DND-41 (cell line): ENCODE data around the gene SERPINH1.

Source experiments
- ATAC-seq: fragments of 200-7000 bp; cut with Tn5 transposase; 3 replicates; pipeline ENCODE4 v1.9.1; 2021; ENCODE audit warnings: low read depth; ENCODE audit not compliant: insufficient read depth
- DNase-seq: peaks from one replicate; pipeline ENCODE4 v3.0.0-alpha.2; 2020
- H2AFZ ChIP-seq: 2 replicates; pipeline ENCODE4 v1.6.0; 2012; ENCODE audit warnings: low read depth, low read length
- H3K27ac ChIP-seq: 2 replicates; pipeline ENCODE4 v1.5.1; 2012; ENCODE audit warnings: low read length, inconsistent platforms
- H3K27me3 ChIP-seq: fragments of 200-600 bp; sonication (generic); 2 replicates; pipeline ENCODE4 v1.6.0; 2012; ENCODE audit warnings: low read length, mild to moderate bottlenecking, inconsistent platforms; ENCODE audit not compliant: insufficient read depth, poor library complexity
- H3K36me3 ChIP-seq: 2 replicates; pipeline ENCODE4 v1.5.1; 2012; ENCODE audit warnings: low read length, inconsistent platforms; ENCODE audit not compliant: insufficient read depth
- H3K4me1 ChIP-seq: 2 replicates; pipeline ENCODE4 v1.5.1; 2012; ENCODE audit warnings: mild to moderate bottlenecking, low read length; ENCODE audit not compliant: insufficient read depth
- H3K4me2 ChIP-seq: 2 replicates; pipeline ENCODE4 v1.6.0; 2012; ENCODE audit warnings: mild to moderate bottlenecking, moderate library complexity, low read length, inconsistent platforms; ENCODE audit not compliant: insufficient read depth
- H3K4me3 ChIP-seq, 2 experiments: fragments of 200-600 bp in 1 of 2; shearing (Covaris generic) in 1 of 2; 2 replicates each; pipeline ENCODE4 v1.5.1; 2012 to 2016; ENCODE audit warnings: inconsistent platforms in 2 of 2, low read length in 2 of 2, mild to moderate bottlenecking in 2 of 2, low read depth in 1 of 2, moderate library complexity in 1 of 2
- H3K79me2 ChIP-seq: 2 replicates; pipeline ENCODE4 v1.6.0; 2012; ENCODE audit warnings: low read length, inconsistent platforms; ENCODE audit not compliant: insufficient read depth
- H3K9ac ChIP-seq: 2 replicates; pipeline ENCODE4 v1.6.0; 2012; ENCODE audit warnings: low read depth, mild to moderate bottlenecking, inconsistent platforms, low read length, moderate library complexity
- H3K9me3 ChIP-seq: 2 replicates; pipeline ENCODE4 v1.5.1; 2012; ENCODE audit warnings: low read length, moderate library complexity, mild to moderate bottlenecking, inconsistent platforms; ENCODE audit not compliant: insufficient read depth, severe bottlenecking
- H4K20me1 ChIP-seq: 2 replicates; pipeline ENCODE4 v1.6.0; 2012; ENCODE audit warnings: low read length; ENCODE audit not compliant: insufficient read depth
- EZH2 ChIP-seq: IDR thresholded peaks from 3 replicates; pipeline ENCODE4 v1.6.1; 2012; ENCODE audit warnings: borderline replicate concordance, low read depth, mild to moderate bottlenecking, moderate library complexity, low read length, inconsistent platforms; ENCODE audit not compliant: severe bottlenecking
- TF ChIP-seq, protein P1 (sequence below): IDR thresholded peaks from 2 replicates; pipeline ENCODE4 v1.5.1; 2012; ENCODE audit warnings: borderline replicate concordance, low read length, moderate library complexity, mild to moderate bottlenecking; ENCODE audit not compliant: poor library complexity, severe bottlenecking; ENCODE audit errors: extremely low read depth

The SERPINH1 gene

GRCh38 chr11:75520688-75521087, 41.4 kb upstream of the SERPINH1 start:
- H3K4me2 ChIP-seq, result no peak overlapping the region
- no peak overlapping the region for H3K9ac ChIP-seq
- H2AFZ ChIP-seq, result no peak overlapping the region
- no peak for TF ChIP-seq EZH2
- TF ChIP-seq, protein P1, sequence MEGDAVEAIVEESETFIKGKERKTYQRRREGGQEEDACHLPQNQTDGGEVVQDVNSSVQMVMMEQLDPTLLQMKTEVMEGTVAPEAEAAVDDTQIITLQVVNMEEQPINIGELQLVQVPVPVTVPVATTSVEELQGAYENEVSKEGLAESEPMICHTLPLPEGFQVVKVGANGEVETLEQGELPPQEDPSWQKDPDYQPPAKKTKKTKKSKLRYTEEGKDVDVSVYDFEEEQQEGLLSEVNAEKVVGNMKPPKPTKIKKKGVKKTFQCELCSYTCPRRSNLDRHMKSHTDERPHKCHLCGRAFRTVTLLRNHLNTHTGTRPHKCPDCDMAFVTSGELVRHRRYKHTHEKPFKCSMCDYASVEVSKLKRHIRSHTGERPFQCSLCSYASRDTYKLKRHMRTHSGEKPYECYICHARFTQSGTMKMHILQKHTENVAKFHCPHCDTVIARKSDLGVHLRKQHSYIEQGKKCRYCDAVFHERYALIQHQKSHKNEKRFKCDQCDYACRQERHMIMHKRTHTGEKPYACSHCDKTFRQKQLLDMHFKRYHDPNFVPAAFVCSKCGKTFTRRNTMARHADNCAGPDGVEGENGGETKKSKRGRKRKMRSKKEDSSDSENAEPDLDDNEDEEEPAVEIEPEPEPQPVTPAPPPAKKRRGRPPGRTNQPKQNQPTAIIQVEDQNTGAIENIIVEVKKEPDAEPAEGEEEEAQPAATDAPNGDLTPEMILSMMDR, result no peak
- H3K27me3 ChIP-seq, result peaks cover 10% of the 10 kb centered on the region
- ATAC-seq (no peak), DNase-seq (no peak)
- peaks cover 9% of the 10 kb centered on the region for H4K20me1 ChIP-seq
- H3K4me1 ChIP-seq, result peaks cover 17% of the 10 kb centered on the region
- no peaks in the 10 kb centered on the region for H3K9me3 ChIP-seq
- no peaks in the 10 kb centered on the region for H3K79me2 ChIP-seq
- H3K27ac ChIP-seq, result no peak overlapping the region
- H3K36me3 ChIP-seq, result no peaks in the 10 kb centered on the region
- H3K4me3 ChIP-seq, result no peak overlapping the region

DNA sequence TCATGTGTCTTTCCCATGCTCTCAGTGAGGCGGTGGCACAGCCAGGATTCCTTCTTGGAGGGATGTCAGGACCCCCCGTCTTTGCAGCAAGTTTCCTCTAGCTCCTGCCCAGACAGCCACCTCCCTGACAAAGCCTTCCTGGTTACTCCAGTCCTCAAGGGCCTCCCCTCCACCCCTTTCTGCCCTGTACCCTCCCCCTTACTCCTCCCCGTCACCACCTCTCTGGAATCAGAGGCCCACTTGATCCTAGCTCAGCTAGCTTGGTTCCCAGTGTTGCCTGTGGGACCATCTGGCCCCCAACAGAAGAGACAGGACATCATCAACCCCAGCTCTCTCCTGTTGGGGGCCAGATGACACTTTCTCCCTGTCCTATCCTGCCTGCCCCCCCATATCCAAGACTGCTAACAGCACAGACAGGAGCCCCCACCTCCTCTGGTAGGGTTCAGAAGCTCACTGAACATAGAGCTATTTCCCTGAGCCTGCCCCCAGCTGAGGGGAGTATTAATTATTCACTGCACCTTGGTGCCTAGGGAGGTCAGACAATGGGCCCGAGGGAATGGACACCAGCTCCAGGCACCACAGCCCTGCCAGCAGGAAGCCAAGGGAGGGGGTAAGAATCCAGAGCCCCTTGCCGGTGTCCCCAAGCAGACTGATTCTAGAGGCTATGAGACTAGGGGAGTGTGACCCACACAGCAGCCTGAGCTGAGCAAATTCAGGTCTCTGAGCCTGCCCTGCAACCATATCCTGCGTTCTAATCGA, 39.6 kb upstream of the SERPINH1 start:
- Histone ChIP-seq H3K9ac (no peak overlapping the region), H3K4me3 (no peak overlapping the region), H3K27ac (no peak overlapping the region), H3K27me3 (peaks cover 10% of the 10 kb centered on the region), H4K20me1 (peaks cover 9% of the 10 kb centered on the region), H3K79me2 (no peaks in the 10 kb centered on the region), H3K4me1 (peaks cover 25% of the 10 kb centered on the region), H3K4me2 (no peak overlapping the region), H2AFZ (no peak overlapping the region), H3K9me3 (no peaks in the 10 kb centered on the region), H3K36me3 (no peaks in the 10 kb centered on the region)
- no peak for DNase-seq
- no peak for ATAC-seq
- no peak for TF ChIP-seq EZH2
- TF ChIP-seq, protein P1, result no peak

- Histone ChIP-seq H3K4me3 (no peak overlapping the region), H3K36me3 (no peaks in the 10 kb centered on the region), H4K20me1 (peaks cover 7% of the 10 kb centered on the region), H3K79me2 (no peaks in the 10 kb centered on the region), H3K4me2 (no peak overlapping the region), H3K27ac (no peak overlapping the region), H3K27me3 (peaks cover 10% of the 10 kb centered on the region), H3K9ac (no peak overlapping the region), H2AFZ (no peak overlapping the region), H3K4me1 (peaks cover 25% of the 10 kb centered on the region), H3K9me3 (no peaks in the 10 kb centered on the region)
- DNase-seq (peak; percentile 23), ATAC-seq (no peak)
- TF ChIP-seq, protein P1, result no peak
- no peak for TF ChIP-seq EZH2
These were observed 38.9 kb upstream of the SERPINH1 start for GRCh38 chr11:75523189-75523588.
